ENCODE results near the gene TESPA1. TPM values are rescaled to one million over a fixed set of nuclear protein-coding genes. Genes with fewer than 3 reads are reported as not detected.

Gene TESPA1
- total and polyA plus RNA-seq, 2 donors (not counting 1 experiment from before 2014, with no cell fraction given), result not detected

- H3K4me2 ChIP-seq (ENCODE audit: extremely low read depth, insufficient read depth, low read length), result no peak overlapping the region
- H3K79me2 ChIP-seq (ENCODE audit: control insufficient read depth, insufficient read depth, low read length), result no peaks in the 10 kb centered on the region
- no peaks in the 10 kb centered on the region for H3K36me3 ChIP-seq (ENCODE audit: control insufficient read depth, insufficient read depth, low read length)
- no peaks in the 10 kb centered on the region for H3K4me1 ChIP-seq (ENCODE audit: control insufficient read depth, extremely low read depth, insufficient read depth, low read length)
- no peak overlapping the region for H3K27ac ChIP-seq (ENCODE audit: insufficient read depth, low read length)
- no peak overlapping the region for H3K9ac ChIP-seq (ENCODE audit: insufficient read depth, low read length)
- H2AFZ ChIP-seq (ENCODE audit: low read length), result no peak overlapping the region
- no peak for DNase-seq (ENCODE audit: low read depth in 2 of 2)
- no peaks in the 10 kb centered on the region for H3K27me3 ChIP-seq (ENCODE audit: control insufficient read depth, insufficient read depth, low read length)
- H4K20me1 ChIP-seq (ENCODE audit: control insufficient read depth, extremely low read depth, insufficient read depth, low read length), result no peaks in the 10 kb centered on the region
- no peaks in the 10 kb centered on the region for H3K9me3 ChIP-seq (ENCODE audit: control insufficient read depth, insufficient read depth, low read depth, low read length)
- TF ChIP-seq CTCF (conservative IDR thresholded peaks at IDR 0.05 in 1 of 2, IDR thresholded peaks at IDR 0.05 in 1 of 2; ENCODE audit: low read depth in 1 of 2, low read length in 2 of 2), result no peak
- TF ChIP-seq EZH2 (IDR thresholded peaks at IDR 0.05; ENCODE audit: low read length, missing control alignments), result no peak
- H3K4me3 ChIP-seq (replicated peaks in 1 of 4; ENCODE audit: control extremely low read depth in 1 of 4, insufficient read depth in 1 of 4, low read depth in 3 of 4, low read length in 4 of 4), result no peak overlapping the region
Observed at GRCh38 chr12:54956818-54957641, 27.5 kb downstream of the TESPA1 start.

DNA sequence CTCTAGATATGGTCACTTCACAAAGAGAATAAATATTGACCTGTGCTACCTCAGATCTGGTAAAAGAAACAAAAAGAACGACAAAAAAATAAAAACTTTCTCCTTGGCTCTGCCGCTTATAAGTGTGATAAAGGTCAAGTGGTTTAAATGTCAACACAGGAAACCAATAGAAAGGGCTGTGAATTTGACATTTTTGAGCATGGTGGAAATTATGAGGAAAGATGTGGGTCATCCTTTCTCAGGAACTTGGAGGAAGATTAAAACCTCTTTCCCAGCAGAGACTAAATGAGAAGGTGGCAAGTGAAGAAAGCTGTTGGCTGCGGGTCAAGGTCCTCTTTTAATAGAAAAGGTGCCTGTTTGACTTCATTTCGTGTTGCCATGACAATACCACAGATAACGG is 28.2 kb downstream of the TESPA1 start:
- Histone ChIP-seq H2AFZ (ENCODE audit: low read length) (no peak overlapping the region), H3K36me3 (ENCODE audit: control insufficient read depth, insufficient read depth, low read length) (no peaks in the 10 kb centered on the region), H3K4me3 (replicated peaks in 1 of 4; ENCODE audit: control extremely low read depth in 1 of 4, insufficient read depth in 1 of 4, low read depth in 3 of 4, low read length in 4 of 4) (no peak overlapping the region), H4K20me1 (ENCODE audit: control insufficient read depth, extremely low read depth, insufficient read depth, low read length) (no peaks in the 10 kb centered on the region), H3K4me1 (ENCODE audit: control insufficient read depth, extremely low read depth, insufficient read depth, low read length) (no peaks in the 10 kb centered on the region), H3K27me3 (ENCODE audit: control insufficient read depth, insufficient read depth, low read length) (no peaks in the 10 kb centered on the region), H3K9ac (ENCODE audit: insufficient read depth, low read length) (no peak overlapping the region), H3K27ac (ENCODE audit: insufficient read depth, low read length) (no peak overlapping the region), H3K4me2 (ENCODE audit: extremely low read depth, insufficient read depth, low read length) (no peak overlapping the region), H3K79me2 (ENCODE audit: control insufficient read depth, insufficient read depth, low read length) (no peaks in the 10 kb centered on the region), H3K9me3 (ENCODE audit: control insufficient read depth, insufficient read depth, low read depth, low read length) (no peaks in the 10 kb centered on the region)
- DNase-seq (ENCODE audit: low read depth in 2 of 2), result no peak
- TF ChIP-seq EZH2 (IDR thresholded peaks at IDR 0.05; ENCODE audit: low read length, missing control alignments), result no peak
- no peak for TF ChIP-seq CTCF (conservative IDR thresholded peaks at IDR 0.05 in 1 of 2, IDR thresholded peaks at IDR 0.05 in 1 of 2; ENCODE audit: low read depth in 1 of 2, low read length in 2 of 2)

DNA sequence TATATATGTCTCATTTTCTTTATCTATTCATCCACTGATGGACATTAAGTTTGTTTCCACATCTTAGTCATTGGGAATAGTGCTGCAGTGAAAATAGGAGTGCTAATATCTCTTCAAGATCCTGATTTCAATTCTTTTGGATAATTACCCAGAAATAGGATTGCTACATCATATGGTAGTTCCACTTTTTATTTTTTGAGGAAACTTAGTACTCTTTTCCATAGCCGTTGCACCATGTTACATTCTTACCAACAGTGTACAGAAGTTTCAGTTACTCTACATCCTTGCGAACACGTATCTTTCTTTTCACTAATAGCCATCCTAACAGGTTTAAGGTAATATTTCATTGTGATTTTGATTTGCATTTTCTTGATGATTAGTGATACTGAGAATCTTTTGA is 29.8 kb downstream of the TESPA1 start:
- H3K27me3 ChIP-seq (ENCODE audit: control insufficient read depth, insufficient read depth, low read length), result no peaks in the 10 kb centered on the region
- no peak overlapping the region for H3K4me3 ChIP-seq (replicated peaks in 1 of 4; ENCODE audit: control extremely low read depth in 1 of 4, insufficient read depth in 1 of 4, low read depth in 3 of 4, low read length in 4 of 4)
- no peaks in the 10 kb centered on the region for H4K20me1 ChIP-seq (ENCODE audit: control insufficient read depth, extremely low read depth, insufficient read depth, low read length)
- no peaks in the 10 kb centered on the region for H3K9me3 ChIP-seq (ENCODE audit: control insufficient read depth, insufficient read depth, low read depth, low read length)
- no peak overlapping the region for H3K9ac ChIP-seq (ENCODE audit: insufficient read depth, low read length)
- H3K36me3 ChIP-seq (ENCODE audit: control insufficient read depth, insufficient read depth, low read length), result no peaks in the 10 kb centered on the region
- no peak for TF ChIP-seq CTCF (conservative IDR thresholded peaks at IDR 0.05 in 1 of 2, IDR thresholded peaks at IDR 0.05 in 1 of 2; ENCODE audit: low read depth in 1 of 2, low read length in 2 of 2)
- no peak for TF ChIP-seq EZH2 (IDR thresholded peaks at IDR 0.05; ENCODE audit: low read length, missing control alignments)
- H3K79me2 ChIP-seq (ENCODE audit: control insufficient read depth, insufficient read depth, low read length), result no peaks in the 10 kb centered on the region
- no peak overlapping the region for H2AFZ ChIP-seq (ENCODE audit: low read length)
- no peak overlapping the region for H3K4me2 ChIP-seq (ENCODE audit: extremely low read depth, insufficient read depth, low read length)
- no peak for DNase-seq (ENCODE audit: low read depth in 2 of 2)
- H3K4me1 ChIP-seq (ENCODE audit: control insufficient read depth, extremely low read depth, insufficient read depth, low read length), result no peaks in the 10 kb centered on the region
- no peak overlapping the region for H3K27ac ChIP-seq (ENCODE audit: insufficient read depth, low read length)

Measured in fibroblast of lung (primary cell).